HG02798 (cell line): Measurements from ENCODE around the gene MISFA.
"Not testable (repeated sequence)": the region's sequence is repeated elsewhere in the genome, so short reads cannot be mapped to it uniquely, and the experiment has no call there.

ENCODE experiments used
- ATAC-seq: cut with Tn5 transposase; IDR thresholded peaks from one replicate; pipeline ENCODE4 v1.9.1; 2021; ENCODE audit warnings: mild to moderate bottlenecking; ENCODE audit not compliant: unreplicated experiment, poor library complexity

MISFA gene

DNA sequence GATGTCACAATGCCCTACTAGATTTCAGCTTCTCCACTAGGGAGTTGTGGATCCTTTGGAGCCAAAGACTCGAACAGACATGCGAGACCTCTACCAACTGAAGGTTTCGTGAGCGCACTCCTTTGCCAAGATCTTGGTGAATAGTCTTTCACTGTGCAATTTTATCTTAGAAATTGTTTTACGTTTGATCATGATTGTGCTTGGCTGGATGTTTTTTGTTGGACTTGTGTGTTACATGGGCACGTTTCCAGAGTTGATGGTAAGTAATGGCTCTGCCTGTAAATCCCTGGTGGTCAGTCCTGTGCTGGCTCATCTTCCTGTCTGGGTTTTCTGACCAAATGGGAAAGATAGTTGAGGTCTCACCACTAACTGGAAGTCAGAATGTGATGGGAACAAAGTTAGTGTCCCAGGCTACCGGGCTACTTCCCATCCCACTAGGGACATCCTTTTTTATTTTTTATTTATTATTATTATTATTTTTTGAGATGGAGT lies at the start of gene MISFA:
TSS of gene MISFA (plus strand) at position 51 of the 492 bp plus-strand sequence. CDS start at position 191, 140 bp downstream.
- no peak for ATAC-seq

DNA sequence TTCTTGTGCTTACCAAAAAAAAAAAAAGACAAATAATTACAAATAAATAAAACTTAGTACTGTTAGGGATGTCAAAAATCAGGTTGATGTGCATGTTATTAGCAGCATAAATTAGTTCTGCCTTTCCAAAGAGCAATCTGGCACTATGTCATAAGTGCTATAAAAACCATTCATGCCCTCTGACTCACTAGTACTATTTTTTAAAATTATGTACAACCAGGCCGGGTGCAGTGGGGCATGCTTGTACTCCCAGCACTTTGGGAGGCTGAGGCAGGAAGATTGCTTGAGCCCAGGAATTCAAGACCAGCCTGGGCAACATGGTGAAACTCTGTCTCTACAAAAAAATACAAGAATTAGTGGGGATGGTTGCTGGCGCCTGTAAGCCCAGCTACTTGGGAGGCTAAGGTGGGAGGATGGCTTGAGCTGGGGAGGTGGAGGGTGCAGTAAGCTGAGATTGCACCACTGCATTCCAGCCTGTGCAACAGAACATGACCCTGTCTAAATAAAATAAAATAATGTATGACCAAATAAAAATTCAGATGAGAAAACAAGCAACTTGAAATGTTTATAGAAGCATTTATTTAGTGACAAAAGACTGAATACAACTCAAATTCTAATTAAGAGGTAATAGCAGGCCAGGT lies 36.4 kb upstream of the MISFA start:
- ATAC-seq, result no peak

DNA sequence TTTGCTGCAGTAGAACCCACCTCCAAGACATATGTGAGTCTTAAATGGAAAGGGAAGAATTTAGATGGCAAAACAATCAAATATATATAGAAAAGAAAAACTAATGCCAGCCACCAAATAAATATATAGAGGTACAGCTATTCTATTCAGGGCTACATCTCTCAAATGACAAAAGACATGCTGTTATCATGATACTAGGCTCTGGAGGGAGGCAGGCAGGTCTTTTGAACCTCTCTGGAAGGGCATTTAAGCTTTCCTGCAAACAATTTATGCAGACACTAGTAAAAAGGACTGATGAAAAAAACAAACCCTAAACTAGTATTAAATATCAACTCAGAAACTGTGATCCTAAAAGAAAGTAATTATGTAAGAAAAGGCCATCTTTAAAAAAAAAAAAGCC lies 35.4 kb upstream of the MISFA start:
- no peak for ATAC-seq

DNA sequence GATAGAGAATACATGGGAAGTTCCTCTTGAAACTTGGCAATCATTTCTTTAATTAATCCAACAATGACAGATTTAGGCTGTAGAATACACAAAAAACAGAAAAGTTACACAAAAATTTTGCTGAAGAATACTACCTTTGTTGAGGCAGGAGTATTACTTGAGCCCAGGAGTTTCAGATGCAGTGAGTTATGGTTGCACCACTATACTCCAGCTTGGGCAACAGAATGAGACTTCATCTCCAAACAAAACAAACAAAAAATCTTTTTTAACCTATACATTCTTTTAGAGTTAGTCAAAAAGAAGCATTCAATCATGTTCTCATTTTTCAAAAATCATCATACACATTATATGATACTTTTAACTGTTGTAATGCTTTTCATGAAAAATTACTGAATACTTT lies 33.2 kb upstream of the MISFA start:
- ATAC-seq, result no peak

DNA sequence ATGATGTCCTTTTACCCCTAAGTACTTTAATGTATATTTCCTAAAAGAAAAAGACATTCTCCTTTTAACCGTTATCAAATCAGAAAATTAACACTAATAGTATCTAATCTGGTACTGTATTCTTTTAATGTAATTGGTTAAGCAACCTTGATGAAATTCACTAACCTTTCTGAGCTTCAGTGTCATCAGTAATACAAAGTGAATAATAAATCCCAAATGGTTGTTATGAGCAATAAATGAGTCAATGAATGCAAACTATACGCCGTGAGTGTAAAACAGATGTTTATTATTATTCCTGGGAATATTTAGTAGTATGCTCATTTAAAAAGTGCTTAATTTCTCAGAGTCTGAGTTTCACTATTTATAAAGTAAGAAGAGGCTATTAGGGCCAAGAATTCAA lies 32.5 kb upstream of the MISFA start:
- no peak for ATAC-seq

DNA sequence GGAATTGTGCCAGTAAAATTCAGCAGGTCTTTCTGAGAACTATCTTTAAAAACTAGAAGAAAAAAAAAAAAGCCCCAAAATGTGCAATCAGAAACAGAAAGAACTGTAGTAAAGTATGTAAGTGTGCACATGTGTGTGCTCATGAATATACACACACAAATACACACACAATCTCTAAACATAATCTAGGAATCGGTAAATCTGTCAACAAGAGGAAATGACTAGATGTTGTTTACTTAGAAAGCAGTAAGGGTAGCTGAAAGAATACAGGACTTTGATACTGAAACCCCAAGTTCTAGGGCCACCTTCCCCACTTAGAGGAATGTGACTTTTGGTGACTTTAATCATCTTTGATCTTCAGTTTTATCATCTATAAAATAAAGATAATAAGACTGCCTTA lies 24.2 kb upstream of the MISFA start:
- ATAC-seq, result no peak

DNA sequence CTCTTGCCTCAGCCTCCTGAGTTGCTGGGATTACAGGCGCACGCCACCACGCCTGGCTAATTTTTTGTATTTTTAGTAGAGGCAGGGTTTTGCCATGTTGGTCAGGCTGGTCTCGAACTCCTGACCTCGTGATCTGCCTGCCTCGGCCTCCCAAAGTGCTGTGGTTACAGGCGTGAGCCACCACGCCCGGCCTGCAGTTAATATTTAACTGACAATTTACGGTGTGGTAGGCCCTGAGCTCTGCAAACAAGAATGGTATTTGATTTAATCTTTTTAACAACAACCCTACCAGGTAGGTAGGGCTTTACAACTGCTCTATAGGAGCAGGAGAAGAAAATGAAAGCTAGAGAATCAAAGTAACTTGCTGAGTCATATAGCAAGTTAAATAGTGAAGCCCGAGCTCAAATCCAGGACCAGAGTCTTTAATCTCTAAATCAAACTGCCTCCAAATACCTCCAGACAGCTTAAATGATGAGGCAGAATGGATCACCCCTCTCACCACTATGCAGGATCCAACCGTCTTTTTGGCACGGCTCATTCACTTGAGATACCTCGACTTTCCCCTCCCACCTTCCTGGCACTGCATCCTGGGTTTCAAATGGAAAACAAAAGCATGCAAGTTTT lies 20.5 kb upstream of the MISFA start:
- peak; percentile 52 for ATAC-seq

DNA sequence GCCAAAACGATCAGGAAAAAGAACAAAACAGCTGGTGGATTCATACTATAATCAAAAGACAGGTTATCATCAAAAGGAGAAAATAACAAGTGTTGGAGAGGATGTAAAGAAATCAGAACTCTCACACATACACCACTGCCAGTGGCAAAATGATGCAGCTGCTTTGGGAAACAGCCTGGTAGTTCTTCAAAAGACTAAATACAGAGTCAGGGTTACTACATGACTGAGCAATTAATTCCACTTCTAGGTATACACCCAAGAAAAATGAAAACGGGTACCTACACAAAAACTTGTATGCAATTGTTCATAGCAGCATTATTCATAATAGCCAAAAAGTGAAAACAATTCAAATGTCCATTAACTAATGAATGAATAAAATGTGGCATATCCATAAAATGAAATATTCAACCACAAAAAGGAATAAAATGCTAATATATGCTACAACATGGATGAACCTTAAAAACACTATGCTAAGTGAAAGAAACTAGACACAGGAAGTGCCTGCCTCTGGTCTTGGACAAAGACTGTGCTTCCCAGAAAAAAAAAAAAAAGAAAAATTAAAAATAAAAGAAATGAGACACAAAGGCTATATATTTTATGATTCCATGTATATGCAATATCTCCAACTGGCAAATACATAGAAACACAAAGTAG lies 19.3 kb upstream of the MISFA start:
- no peak for ATAC-seq

DNA sequence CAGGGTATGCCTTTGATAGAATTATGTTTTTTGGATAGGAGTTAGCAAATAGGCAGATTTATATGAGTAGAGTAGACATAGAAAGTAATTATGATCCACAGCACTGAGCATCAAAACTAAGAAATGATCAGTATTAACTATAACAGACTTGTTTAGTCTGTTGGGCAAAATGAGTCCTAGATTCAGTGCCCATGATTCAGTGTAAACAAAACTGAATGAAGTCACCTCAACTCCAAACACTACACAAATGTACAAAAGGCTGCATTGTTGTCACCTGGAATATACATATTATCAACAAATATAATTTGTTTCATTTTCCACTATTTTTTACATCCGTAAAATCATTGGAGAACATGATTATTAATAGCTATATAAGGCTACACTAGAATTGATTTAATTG lies 17.8 kb upstream of the MISFA start:
- no peak for ATAC-seq

DNA sequence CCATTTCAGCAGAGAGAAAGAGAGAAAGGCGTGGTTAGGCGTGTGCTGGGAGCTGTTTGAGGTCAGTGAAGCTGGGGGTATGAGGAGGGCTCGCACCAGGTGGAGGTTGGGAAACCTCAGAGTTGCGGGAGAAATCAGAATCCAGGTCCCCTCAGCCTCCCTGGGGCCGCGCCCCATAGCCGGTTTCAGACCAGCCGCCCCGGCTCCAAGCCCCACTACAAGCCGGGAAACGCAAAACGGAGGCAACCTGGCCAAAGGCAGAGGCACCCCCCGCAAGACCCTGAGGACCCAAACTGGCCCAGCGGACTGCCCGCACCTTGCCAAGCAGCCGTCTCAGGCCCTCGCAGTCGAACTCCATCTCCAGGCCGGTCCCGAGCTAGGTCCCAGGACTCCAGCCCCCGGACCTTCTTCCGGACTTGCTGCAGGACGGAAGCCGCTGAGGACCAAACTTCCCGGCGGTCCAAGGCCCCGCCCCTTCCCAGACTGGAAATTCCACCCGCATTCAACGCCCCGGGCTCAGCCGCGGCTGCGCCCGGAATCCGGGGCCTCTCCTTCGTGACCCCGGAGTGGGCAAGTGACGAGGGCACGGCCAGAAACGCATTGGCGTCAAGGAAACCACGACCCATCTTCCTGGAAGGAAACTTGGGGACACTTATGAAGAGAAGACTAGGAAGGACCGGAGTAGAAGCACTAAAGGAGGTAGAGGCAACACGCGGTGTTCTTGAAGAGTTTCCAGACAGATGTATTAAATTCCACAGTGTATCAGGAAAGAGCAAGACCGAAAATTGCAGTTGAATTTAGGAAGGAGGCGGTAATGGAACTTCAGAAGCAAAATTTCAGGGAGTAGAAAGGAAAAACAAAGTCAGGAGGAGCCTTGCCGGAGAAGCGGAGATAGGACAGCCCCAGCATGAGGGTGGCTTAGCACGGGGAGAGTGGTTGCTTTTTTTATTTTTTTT lies 11.0 kb upstream of the MISFA start, which contains the start of gene UEVLD:
TSS of gene UEVLD (minus strand) at position 438 of the 956 bp plus-strand sequence. CDS start at position 358, 80 bp downstream.
- ATAC-seq, result peak; percentile 76

DNA sequence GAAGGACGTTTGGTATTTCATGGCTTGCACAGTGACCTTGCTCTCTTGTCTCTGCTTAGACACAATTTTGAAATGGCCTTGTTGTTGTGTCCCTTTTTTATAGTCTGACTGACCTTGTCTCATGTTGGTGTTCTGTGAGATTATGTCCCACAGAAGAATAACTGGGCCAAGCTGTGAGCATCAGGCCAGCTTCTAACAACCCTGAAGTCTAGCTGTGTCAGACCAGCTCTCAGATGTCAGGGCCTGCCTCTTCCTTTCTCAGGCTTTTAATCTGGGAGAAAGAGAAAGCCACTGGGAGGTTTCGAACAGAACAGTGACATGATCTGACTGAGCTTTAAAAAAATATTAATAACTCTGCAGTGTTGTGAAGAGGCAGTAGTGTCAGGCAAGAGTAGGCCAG lies 9.0 kb upstream of the MISFA start:
- no peak for ATAC-seq

DNA sequence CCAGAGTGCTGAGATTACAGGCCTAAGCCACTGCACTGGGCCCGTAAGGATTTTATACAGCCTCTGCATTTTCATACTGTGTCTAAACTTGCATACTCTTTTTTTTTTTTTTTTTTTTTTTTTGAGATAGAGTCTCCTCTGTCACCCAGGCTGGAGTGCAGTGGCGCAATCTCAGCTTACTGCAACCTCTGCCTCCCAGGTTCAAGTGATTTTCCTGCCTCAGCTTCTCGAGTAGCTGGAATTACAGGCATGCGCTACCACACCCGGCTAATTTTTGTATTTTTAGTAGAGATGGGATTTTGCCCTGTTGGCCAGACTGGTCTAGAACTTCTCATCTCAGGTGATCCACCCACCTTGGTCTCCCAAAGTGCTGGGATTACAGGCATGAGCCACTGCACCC lies 5.5 kb upstream of the MISFA start:
- ATAC-seq, result not testable (repeated sequence)

DNA sequence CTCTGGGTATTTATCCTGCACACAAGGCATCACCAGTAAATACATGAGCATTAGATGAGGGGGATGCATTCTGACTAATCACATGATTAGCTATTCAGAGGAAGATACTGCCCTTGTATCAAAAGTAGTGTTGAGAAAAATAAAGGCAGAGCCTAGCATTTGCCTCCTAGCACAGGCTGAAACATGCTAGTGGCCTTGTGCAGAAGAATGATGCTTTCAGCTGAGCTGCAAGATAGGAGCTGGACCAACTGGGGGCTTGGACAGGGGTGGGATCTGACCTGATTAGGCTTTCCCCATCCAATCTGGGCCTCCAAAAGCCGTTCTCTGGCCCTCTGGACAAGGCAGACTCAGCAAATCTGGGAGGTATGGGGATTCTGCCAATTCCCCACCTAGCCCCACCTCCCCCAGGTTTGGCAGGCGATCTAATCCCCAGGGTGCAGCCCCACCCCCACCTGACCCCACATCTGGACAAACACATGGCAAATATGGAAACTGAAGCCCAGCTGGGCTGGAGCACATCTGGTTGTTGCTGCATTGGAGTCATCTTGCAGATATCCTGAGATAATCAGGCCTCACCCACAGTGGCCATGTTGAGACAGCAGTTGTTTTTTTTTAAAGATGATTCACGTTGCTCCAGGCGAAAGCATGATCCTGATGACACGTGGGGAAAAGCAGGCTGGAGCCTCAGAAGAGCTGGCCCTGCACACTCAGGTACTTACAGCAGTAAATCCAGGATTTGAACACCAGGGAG lies 4.4 kb upstream of the MISFA start:
- ATAC-seq, result no peak

DNA sequence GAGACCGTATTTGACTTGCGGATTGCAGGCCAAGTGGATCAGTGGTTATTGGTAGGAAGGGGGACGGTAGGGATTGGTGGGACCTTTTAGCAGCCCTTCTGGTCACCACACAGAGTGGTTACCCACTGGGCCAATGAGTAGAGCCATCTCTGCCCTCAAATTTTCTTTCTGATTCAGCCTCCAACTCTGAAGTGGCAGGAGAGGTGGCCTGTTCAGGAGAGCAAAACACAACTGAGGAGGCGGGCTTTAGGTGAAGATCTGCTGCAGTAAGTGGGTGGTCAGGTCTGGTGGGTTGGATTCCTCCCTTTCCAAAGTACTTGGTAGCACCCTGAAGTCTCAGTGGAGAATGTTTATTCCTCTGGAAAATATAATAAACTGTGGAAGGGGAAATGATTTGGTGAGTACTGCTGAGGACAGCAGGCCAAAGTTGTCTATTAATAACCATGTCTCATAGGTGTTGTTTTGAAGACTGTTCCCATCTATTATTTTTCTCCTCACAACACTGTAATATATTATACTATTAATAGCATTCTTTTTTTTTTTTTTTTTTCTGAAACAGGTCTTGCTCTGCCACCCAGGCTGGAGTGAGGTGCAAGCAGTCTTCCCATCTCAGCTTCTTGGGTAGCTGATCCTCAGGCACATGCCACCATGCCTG lies 1.5 kb downstream of the MISFA start:
- ATAC-seq, result no peak

DNA sequence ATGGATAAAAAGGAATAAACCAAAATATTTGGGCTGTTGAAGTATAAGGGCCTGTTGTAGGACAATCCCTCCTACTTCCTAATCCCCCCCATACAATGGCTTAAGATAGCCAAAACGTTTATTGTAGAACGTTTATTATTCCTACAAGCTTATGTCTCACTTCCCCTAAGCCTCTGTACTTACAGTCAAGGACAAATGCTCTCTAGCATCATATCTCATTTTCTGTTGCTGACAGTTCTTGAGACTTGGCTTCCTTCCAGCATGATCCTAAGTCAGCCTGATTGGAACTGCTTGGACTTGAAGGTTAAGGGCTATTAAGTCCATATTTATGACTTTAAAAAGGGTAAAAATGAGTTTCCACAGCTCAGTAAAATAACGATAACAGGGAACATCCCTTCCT lies 8.8 kb downstream of the MISFA start:
- no peak for ATAC-seq

DNA sequence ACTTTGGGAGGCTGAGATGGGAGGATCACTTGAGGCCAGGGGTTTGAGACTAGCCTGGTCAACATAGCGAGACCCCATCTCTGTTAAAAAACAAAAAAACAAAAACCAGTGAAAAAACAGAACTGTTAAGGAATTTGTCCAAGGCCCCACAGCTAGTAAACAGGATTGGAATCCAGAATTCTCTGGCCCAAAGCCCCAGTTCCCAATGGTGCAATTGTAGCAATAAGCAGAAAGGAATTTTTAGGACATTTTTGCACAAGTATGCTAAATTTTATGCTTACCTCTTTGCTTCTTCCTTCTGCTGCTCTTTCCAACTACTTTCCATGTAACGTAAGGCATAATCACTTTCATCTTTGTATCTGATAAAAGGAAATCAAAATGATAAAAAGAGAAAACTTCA lies 11.6 kb downstream of the MISFA start:
- no peak for ATAC-seq

DNA sequence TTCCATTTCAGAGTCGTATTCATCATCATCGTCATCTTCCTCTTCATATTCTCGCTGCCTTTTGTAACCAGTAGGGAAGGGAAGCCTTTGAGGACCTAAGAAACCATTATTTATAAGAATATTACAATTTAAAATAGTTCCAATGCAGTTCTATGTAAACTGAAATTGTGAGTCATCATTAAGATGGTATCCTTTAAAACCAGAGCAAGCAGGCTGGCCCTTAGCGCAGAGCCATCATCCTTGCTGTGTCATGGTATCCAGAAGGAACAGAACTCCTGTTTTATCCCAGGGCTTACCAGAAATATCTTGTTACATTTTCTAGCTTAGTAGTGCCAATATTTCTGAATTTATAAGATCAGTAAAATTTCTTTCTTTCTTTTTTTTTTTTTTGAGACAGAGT lies 12.8 kb downstream of the MISFA start:
- ATAC-seq, result no peak

DNA sequence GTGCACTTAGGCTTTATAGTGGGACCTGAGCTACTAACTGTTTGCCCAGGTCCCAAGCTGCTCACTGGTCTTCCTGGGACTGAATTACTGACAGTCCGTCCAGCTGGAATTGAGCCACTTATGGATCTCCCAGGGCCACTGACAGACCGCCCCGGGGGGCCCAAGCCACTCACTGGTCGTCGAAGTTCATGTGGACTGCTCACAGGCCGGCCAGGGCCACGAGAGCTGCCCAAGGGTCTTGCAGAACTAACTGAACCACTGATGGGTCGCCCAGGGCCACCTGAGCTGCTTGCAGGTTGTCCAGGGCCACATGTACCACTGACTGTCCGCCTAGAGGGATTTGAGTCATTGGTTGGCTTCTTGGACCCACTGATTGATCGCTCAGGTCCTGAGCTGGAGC lies 15.1 kb downstream of the MISFA start:
- ATAC-seq, result no peak
